Activated naive CD4-positive, alpha-beta T cell (primary cell): ENCODE data around the gene NFATC1.

Experiments
- DNase-seq, 4 experiments: peaks; one replicate each; lab custom pipeline; 2025; lab: John Stamatoyannopoulos, UW

NFATC1 gene

GRCh38 chr18:79441420-79441819 lies 45.7 kb downstream of the NFATC1 start:
- no peak for DNase-seq

- DNase-seq = no peak
Observed at GRCh38 chr18:79442508-79443221, 46.9 kb downstream of the NFATC1 start.

- DNase-seq = no peak
Observed at GRCh38 chr18:79445221-79445620, 49.5 kb downstream of the NFATC1 start.

- DNase-seq = no peak
Observed at GRCh38 chr18:79445696-79446561, 50.2 kb downstream of the NFATC1 start.

GRCh38 chr18:79446931-79447330 lies 51.2 kb downstream of the NFATC1 start:
- no peak for DNase-seq

- DNase-seq = no peak
Observed at GRCh38 chr18:79447703-79448367, 52.1 kb downstream of the NFATC1 start.

GRCh38 chr18:79448621-79449020 lies 52.9 kb downstream of the NFATC1 start:
- DNase-seq = no peak

GRCh38 chr18:79449551-79450288 lies 54.0 kb downstream of the NFATC1 start:
- DNase-seq = no peak

- DNase-seq = no peak
Observed at GRCh38 chr18:79450289-79451080, 54.8 kb downstream of the NFATC1 start.

GRCh38 chr18:79451237-79452125 lies 55.8 kb downstream of the NFATC1 start:
- DNase-seq = no peak

- no peak for DNase-seq
Observed at GRCh38 chr18:79452190-79452990, 56.7 kb downstream of the NFATC1 start.

GRCh38 chr18:79452991-79453645 lies 57.4 kb downstream of the NFATC1 start:
- no peak for DNase-seq

GRCh38 chr18:79453816-79454735 lies 58.3 kb downstream of the NFATC1 start:
- no peak for DNase-seq

- DNase-seq = no peak
Observed at GRCh38 chr18:79455261-79455660, 59.5 kb downstream of the NFATC1 start.

GRCh38 chr18:79456105-79456980 lies 60.6 kb downstream of the NFATC1 start:
- no peak for DNase-seq

GRCh38 chr18:79457239-79457638 lies 61.5 kb downstream of the NFATC1 start:
- DNase-seq = no peak

GRCh38 chr18:79457652-79458051 lies 61.9 kb downstream of the NFATC1 start:
- no peak for DNase-seq
